SKM-1 treated with dmso at 0.1 percent for 144 hours (cell line): ENCODE measurements around the gene FKBP1A.
A peak's percentile ranks its signal among the peaks of the same experiment; 100 is the strongest.

ENCODE experiments used
- DNase-seq: peaks from one replicate; lab custom pipeline; 2025; ENCODE audit not compliant: unreplicated experiment; lab: John Stamatoyannopoulos, UW

The FKBP1A gene

GRCh38 chr20:1392693-1393506 lies at the start of gene FKBP1A:
FKBP1A (minus strand) TSS chr20:1393054; CDS start chr20:1392998, 56 bp downstream.
- DNase-seq: peak; percentile 65

DNA sequence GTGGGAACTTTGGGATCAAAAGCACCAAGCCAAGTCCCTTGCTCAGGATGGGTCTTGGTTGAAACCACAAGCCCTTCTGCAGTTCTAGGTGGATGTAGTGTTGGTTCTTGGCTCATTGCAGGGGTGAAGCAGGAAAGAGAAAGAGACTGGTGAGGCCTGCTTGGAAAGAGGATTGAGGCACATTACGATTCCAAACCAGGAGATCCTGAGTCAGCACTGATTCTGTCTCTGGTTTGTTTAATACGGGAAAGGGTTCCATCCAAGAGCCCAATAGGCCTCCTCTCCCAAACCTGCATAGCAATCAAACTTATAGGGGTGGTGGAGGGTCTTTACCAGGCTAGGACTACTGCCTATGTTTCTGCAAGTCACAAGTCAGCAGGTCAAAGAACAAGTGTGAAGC lies 49.5 kb upstream of the FKBP1A start:
- DNase-seq: no peak

DNA sequence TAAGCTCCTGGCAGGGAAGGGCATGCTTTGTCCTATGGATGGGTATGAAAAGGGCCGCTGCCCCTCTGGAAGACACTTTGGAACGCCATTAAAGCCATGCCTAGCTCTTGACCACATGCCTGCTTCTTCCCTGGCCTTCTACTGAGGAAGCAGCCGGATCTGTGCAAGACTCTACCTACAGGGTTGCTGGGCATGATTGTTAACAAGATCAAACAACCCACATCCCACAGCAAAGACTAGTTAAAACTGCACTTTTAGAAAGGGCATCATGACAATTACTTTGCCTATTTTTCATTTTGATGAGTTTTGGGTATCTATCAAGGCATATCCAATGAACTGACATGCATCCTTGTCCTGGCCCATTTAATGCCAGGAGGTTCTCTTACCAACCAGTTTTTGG lies 48.3 kb upstream of the FKBP1A start:
- DNase-seq: no peak

- no peak for DNase-seq
These were observed 47.2 kb upstream of the FKBP1A start for GRCh38 chr20:1440024-1440423.

- DNase-seq: no peak
These were observed 45.5 kb upstream of the FKBP1A start for GRCh38 chr20:1438361-1438760.

GRCh38 chr20:1437235-1437904 lies 44.5 kb upstream of the FKBP1A start:
- DNase-seq: peak; percentile 16

GRCh38 chr20:1436263-1436662 lies 43.4 kb upstream of the FKBP1A start:
- no peak for DNase-seq

- DNase-seq: no peak
These were observed 42.5 kb upstream of the FKBP1A start for GRCh38 chr20:1435337-1435699.

- DNase-seq: peak; percentile 67
These were observed 41.9 kb upstream of the FKBP1A start for GRCh38 chr20:1434571-1435336.

DNA sequence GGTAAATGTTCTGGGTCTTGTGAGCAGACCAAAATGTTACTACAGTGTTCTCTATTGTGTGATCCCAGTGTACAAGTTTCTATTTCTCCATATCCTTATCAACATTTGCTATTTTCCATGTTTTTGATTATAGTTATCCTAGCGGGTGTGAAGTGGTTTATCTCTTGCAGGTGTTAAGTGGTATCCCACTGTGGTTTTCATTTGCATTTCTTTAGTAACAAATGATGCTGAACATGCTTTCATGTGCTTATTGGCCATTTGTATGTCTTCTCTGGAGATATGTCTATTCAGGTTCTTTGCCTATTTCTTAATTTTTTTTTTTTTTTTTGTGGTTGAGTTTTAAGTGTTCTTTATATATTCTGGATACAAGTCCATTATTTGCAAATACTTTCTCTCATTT lies 38.3 kb upstream of the FKBP1A start:
- no peak for DNase-seq

GRCh38 chr20:1430004-1430451 lies 37.2 kb upstream of the FKBP1A start:
- DNase-seq: no peak

- DNase-seq: no peak
These were observed 36.4 kb upstream of the FKBP1A start for GRCh38 chr20:1429143-1429728.

GRCh38 chr20:1427457-1428054 lies 34.7 kb upstream of the FKBP1A start:
- DNase-seq: no peak

GRCh38 chr20:1426231-1426849 lies 33.5 kb upstream of the FKBP1A start:
- DNase-seq: no peak

DNA sequence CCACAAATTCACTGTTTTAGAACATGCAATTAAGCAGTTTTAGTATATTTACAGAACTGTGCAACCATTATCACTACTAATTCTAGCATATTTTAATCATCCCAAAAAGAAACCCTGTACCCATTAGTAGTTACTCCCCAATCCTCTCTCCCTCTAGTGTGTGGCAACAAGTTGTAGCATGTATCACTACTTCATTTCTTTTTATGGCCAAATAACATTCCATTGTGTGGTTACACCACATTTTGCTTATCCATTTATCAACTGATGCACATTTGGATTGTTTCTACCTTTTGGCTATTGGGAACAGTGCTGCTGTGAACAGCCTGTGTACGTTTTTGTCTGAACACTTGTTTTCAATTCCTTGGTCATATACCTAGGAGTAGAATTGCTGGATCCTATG lies 31.5 kb upstream of the FKBP1A start:
- no peak for DNase-seq

GRCh38 chr20:1423625-1424106 lies 30.8 kb upstream of the FKBP1A start:
- no peak for DNase-seq

GRCh38 chr20:1423206-1423605 lies 30.4 kb upstream of the FKBP1A start:
- no peak for DNase-seq

- no peak for DNase-seq
These were observed 29.9 kb upstream of the FKBP1A start for GRCh38 chr20:1422753-1423152.

DNA sequence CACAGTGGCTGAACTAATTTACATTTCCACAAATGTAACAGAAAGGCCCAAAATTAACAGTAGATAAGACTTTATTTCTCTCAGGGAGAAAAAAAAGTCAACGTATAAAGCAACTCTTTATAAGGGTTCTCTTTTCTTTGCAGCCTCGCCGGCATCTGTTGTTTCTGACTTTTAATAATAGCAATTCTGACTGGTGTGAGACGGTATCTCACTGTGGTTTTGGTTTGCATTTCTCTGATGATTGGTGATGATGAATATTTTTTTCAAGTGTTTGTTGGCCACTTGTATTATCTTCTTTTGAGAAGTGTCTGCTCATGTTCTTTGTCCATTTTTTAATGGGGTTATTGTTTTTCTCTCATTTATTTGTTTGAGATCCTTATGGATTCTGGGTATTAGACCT lies 27.2 kb upstream of the FKBP1A start:
- no peak for DNase-seq

GRCh38 chr20:1418350-1418749 lies 25.5 kb upstream of the FKBP1A start:
- DNase-seq: no peak
